Upper lobe of left lung (tissue), 4 donors: ENCODE results near the gene AFF3.
"Not testable (repeated sequence)": the region's sequence is repeated elsewhere in the genome, so short reads cannot be mapped to it uniquely, and the experiment has no call there.

Experiments
- CTCF ChIP-seq, 6 experiments: fragments of 450-650 bp in 4 of 6; fragments of 200-600 bp in 2 of 6; sonication (generic) in 2 of 6; IDR thresholded peaks; one replicate each; pipeline ENCODE4 v1.5.1; 2016 to 2019; ENCODE audit warnings: antibody characterized with exemption in 6 of 6
- EP300 ChIP-seq, 4 donors: sonication (generic); formaldehyde crosslinking; IDR thresholded peaks; one replicate each; pipeline ENCODE4 v1.5.1; 2017; ENCODE audit warnings: antibody characterized with exemption in 4 of 4, control low read depth in 2 of 4
- POLR2A ChIP-seq, 4 donors: fragments of 450-650 bp; IDR thresholded peaks; one replicate each; pipeline ENCODE4 v1.5.1; 2016 to 2017; ENCODE audit warnings: antibody characterized with exemption in 4 of 4, mild to moderate bottlenecking in 2 of 4
- POLR2AphosphoS5 ChIP-seq, 2 donors: sonication (generic); formaldehyde crosslinking; IDR thresholded peaks; one replicate each; pipeline ENCODE4 v1.5.1; 2017; ENCODE audit warnings: antibody characterized with exemption in 2 of 2

GRCh38 chr2:100091807-100092206 lies 50.6 kb downstream of the AFF3 start:
- not testable (repeated sequence) for TF ChIP-seq CTCF, POLR2A, POLR2AphosphoS5, EP300 (IDR thresholded peaks at IDR 0.05)
